ENCODE results near the gene CRYBB1.

The CRYBB1 gene

GRCh38 chr22:26550498-26551033 lies 67.3 kb downstream of the CRYBB1 start:
- no peak for DNase-seq

GRCh38 chr22:26549902-26550497 lies 67.8 kb downstream of the CRYBB1 start:
- no peak for DNase-seq
